HepG2 (cell line): ENCODE results near the gene B9D2. TPM values are rescaled to one million over a fixed set of nuclear protein-coding genes. Genes with fewer than 3 reads are reported as not detected.

ENCODE experiments used
- CAMTA2 ChIP-seq: sonication (generic); formaldehyde crosslinking; IDR thresholded peaks from 2 replicates; pipeline ENCODE4 v1.4.0; 2020; ENCODE audit warnings: mild to moderate bottlenecking, missing genetic modification reagents, borderline replicate concordance
- GMEB1 ChIP-seq: sonication (generic); formaldehyde crosslinking; IDR thresholded peaks from 2 replicates; pipeline ENCODE4 v1.5.1; 2020; ENCODE audit warnings: missing genetic modification reagents, mild to moderate bottlenecking, borderline replicate concordance
- PAWR ChIP-seq: sonication (generic); formaldehyde crosslinking; IDR thresholded peaks from 2 replicates; pipeline ENCODE4 v1.4.0; 2020; ENCODE audit warnings: missing genetic modification reagents, mild to moderate bottlenecking, borderline replicate concordance
- SNAI1 ChIP-seq: sonication (generic); formaldehyde crosslinking; IDR thresholded peaks from 2 replicates; pipeline ENCODE4 v1.5.0; 2020; ENCODE audit warnings: mild to moderate bottlenecking, missing genetic modification reagents, borderline replicate concordance
- ZBTB37 ChIP-seq: sonication (generic); formaldehyde crosslinking; IDR thresholded peaks from 2 replicates; pipeline ENCODE4 v1.4.0; 2020; ENCODE audit warnings: mild to moderate bottlenecking, missing genetic modification reagents
- ZBTB4 ChIP-seq: sonication (generic); formaldehyde crosslinking; IDR thresholded peaks from 2 replicates; pipeline ENCODE4 v1.4.0; 2020; ENCODE audit warnings: missing genetic modification reagents, mild to moderate bottlenecking, borderline replicate concordance
- ZFX ChIP-seq: sonication (generic); formaldehyde crosslinking; IDR thresholded peaks from 2 replicates; pipeline ENCODE4 v1.4.0; 2020; ENCODE audit warnings: mild to moderate bottlenecking, low read depth, missing genetic modification reagents, moderate library complexity
- ZNF264 ChIP-seq: sonication (generic); formaldehyde crosslinking; IDR thresholded peaks from 2 replicates; pipeline ENCODE4 v1.4.0; 2020; ENCODE audit warnings: missing genetic modification reagents
- ZNF691 ChIP-seq: sonication (generic); formaldehyde crosslinking; IDR thresholded peaks from 2 replicates; pipeline ENCODE4 v1.4.0; 2020; ENCODE audit warnings: missing genetic modification reagents, low read depth, mild to moderate bottlenecking, borderline replicate concordance
- ZNF891 ChIP-seq: sonication (generic); formaldehyde crosslinking; IDR thresholded peaks from 2 replicates; pipeline ENCODE4 v1.5.0; 2020; ENCODE audit warnings: mild to moderate bottlenecking, missing genetic modification reagents
- ZSCAN20 ChIP-seq: sonication (generic); formaldehyde crosslinking; IDR thresholded peaks from 2 replicates; pipeline ENCODE4 v1.4.0; 2020; ENCODE audit warnings: missing genetic modification reagents, mild to moderate bottlenecking, borderline replicate concordance
- polyA plus RNA-seq, 8 experiments: library from polyadenylated mRNA; depleted of rRNA in 3 of 8; stranded (reverse) in 7 of 8; unstranded in 1 of 8; fragments of >200 nt; fragmentation: Illumina TruSeq in 4 of 8; extraction: Trizol in 4 of 8; gene quantifications; 2 replicates each; pipeline versions ENCODE4 v1.2.1 to v1.2.3, GENCODE V29; 2011 to 2016; ENCODE audit warnings: low read depth in 4 of 8, missing spikeins in 1 of 8, mixed read lengths in 1 of 8; ENCODE audit not compliant: insufficient read depth in 1 of 8
- total RNA-seq, 5 experiments: library from RNA; depleted of rRNA; stranded (reverse); fragments of >200 nt; fragmentation: Illumina TruSeq; extraction: Trizol; gene quantifications; 2 replicates each; pipeline ENCODE4 v1.2.3, GENCODE V29; 2016; ENCODE audit warnings: low read depth in 1 of 5

The B9D2 gene
- total and polyA plus RNA-seq, 2 of the 13 experiments (the other 11 are each of a cell fraction or from before 2014, with no cell fraction given): 3.1 to 4.4 TPM

GRCh38 chr19:41310033-41310831 lies 53.7 kb downstream of the B9D2 start, which contains the start of gene CCDC97 (continued):
- TF ChIP-seq ZBTB4 (CRISPR knock-in tag): peak; percentile 65; the same call in 1 of the 2 replicates
- TF ChIP-seq ZNF891 (CRISPR knock-in tag): peak; percentile 73
- peak; percentile 64; the same call in 1 of the 2 replicates for TF ChIP-seq ZNF691 (CRISPR knock-in tag)
- peak; percentile 92 for TF ChIP-seq ZFX (CRISPR knock-in tag)
- TF ChIP-seq CAMTA2 (CRISPR knock-in tag): no peak
- no peak; the same call in 1 of the 2 replicates for TF ChIP-seq PAWR
- TF ChIP-seq ZNF264: peak; percentile 79; the same call in 1 of the 2 replicates
- no peak for TF ChIP-seq ZSCAN20 (CRISPR knock-in tag)
- TF ChIP-seq GMEB1: peak; percentile 71; the same call in 1 of the 2 replicates
- TF ChIP-seq SNAI1 (CRISPR knock-in tag): no peak; the same call in 1 of the 2 replicates
- TF ChIP-seq ZBTB37 (CRISPR knock-in tag): no peak
